Urothelium cell line (cell line): ENCODE results near the gene TRMT10C.
A peak's percentile ranks its signal among the peaks of the same experiment; 100 is the strongest.
"Not testable (repeated sequence)": the region's sequence is repeated elsewhere in the genome, so short reads cannot be mapped to it uniquely, and the experiment has no call there.

Experiments used
- DNase-seq: peaks from one replicate; pipeline ENCODE4 v3.0.0; 2011; ENCODE audit warnings: low spot score, mixed read lengths
- FAIRE-seq: peaks from 2 replicates; lab custom pipeline; 2011; peaks lifted over from hg19 to GRCh38; lab: Jason Lieb, UNC

Gene TRMT10C

DNA sequence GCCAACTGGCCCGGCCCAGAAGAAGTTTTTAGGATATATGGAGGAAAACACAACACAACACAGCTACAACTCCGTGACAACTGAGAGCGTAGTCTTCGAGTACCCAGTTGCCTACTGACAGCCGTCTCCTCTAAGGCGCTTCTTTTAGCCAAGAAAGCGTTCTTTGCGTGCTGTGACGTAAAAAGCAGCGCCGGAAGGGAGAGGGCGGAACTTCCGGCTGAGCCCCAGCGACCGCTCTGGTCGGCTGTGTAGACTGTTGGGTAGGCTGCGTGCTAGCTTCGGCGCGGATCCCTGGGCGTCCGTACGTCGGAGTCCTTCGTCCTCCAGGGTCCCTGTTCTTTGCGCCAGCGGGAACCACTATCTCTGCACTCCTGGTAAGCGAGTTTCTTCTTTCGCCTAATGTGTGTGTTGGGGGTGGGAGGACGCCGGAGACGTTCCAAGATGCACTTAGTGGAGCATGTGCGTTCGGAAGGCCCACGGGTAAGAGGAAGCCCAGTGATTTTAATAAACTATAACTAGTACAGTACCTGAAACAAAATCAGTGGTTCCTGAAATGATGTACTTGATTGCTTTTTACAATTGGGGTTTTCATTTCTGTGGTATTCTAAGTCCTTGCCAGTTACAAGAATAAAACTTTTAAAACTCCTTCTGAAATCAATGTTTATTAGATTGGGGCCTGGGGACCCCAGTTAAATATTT, at the start of gene TRMT10C:
Gene TRMT10C (plus strand): TSS at position 239 of the 699 bp plus-strand sequence. CDS start 2,914 bp downstream, outside the sequence.
- no peak for FAIRE-seq
- peak; percentile 96 for DNase-seq

- DNase-seq = no peak
- no peak for FAIRE-seq
Observed at GRCh38 chr3:101512396-101512645, 49.3 kb upstream of the TRMT10C start.

- FAIRE-seq = peak; percentile 79
- peak; percentile 96 for DNase-seq
Observed at GRCh38 chr3:101512646-101513418, 48.8 kb upstream of the TRMT10C start, which contains the start of gene SENP7. SENP7 (minus strand) TSS chr3:101513212; CDS start chr3:101513130, 82 bp downstream.

DNA sequence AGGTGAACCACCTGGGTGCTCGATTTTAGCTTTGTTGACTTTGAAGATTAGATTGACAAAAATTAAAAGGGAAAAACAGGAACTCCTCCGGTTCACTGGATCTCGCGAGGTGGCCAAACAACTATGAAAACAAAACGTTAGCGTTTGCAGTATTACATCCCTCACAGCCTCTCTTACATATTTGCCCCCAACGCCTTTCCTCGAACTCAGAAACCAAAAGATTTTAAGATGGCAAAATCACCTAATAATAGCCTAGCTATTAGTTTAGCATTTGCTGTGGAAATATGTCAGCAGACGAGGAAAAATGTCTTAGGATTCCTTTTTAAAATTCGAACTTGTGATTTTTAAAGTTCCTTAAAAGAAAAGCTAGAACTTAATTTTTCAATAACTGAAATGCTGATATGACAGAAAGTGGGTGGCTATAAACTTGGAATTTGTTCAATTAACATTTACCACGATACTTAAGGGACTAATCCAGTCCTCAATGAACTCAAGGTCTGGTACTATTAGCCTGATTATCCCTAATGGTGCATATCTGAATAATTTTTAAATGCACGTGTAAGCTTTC, 48.2 kb upstream of the TRMT10C start:
- FAIRE-seq (no peak), DNase-seq (no peak)

DNA sequence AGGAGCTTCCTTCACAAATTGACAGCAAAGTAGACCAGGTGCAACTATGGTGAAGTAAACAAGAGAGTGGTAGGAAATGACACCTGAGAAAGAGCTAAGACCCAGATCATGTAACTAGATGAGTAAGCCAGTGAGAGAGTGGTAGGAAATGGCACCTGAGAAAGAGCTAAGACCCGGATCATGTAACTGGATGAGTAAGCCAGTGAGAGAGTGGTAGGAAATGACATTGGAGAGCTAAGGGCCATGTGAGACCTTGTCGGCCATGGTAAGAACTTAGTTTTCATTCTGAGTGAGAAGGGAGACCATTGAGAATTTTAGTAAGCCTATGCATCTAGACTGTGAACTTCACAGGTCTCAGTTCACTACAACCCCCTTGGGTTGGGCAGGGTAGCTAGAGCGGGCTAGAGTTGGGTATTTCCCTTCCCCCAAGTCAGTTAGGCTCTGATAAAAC, 43.2 kb upstream of the TRMT10C start:
- FAIRE-seq (no peak), DNase-seq (no peak)

GRCh38 chr3:101519685-101520365, 41.8 kb upstream of the TRMT10C start:
- FAIRE-seq = no peak
- DNase-seq = no peak

DNA sequence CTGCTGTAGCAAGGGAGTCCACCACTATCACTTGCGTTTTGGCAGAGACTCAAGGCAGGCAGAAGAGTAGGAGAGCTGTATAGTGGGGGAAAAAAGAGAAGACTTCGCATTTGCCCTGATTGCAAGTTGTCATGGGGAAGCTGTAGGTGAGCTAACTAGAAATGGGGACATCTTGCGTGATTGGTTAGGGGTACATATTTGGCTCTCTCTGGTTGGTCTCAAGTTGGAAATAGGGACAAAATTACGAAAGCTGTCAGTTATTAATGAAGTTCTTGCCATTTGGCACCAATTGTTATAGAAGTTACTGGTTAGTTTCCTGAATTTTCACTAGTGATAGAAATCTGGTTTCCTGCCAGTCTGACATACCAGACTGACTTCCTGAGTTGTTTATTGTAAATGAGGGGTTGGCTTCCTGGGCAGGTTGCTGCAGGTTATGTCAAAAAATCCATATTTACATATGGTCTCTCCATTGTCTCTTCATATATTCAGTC, 40.4 kb upstream of the TRMT10C start:
- FAIRE-seq = no peak

GRCh38 chr3:101527441-101527840, 34.2 kb upstream of the TRMT10C start:
- DNase-seq = no peak
- FAIRE-seq = no peak

More for the DNA sequence above, 40.4 kb upstream of the TRMT10C start:
- no peak for DNase-seq

DNA sequence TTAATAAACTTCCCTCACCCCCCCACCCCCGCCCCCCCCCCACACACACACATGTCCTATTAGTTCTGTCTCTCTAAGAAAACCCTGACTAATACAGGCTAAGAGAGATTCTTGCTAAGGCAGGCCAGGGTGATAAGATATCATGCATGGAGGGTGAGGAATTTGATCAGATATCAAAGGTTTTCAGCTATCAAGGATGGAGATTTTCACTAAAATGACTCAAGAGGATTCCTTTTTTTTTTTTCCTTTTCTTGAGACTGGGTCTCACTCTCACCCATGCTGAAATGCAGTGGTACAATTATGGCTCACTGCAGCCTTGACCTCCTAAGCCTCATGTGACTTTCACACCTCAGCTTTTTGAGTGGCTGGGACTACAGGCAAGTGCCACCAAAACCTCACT, 33.8 kb upstream of the TRMT10C start:
- no peak for FAIRE-seq

GRCh38 chr3:101529816-101530685, 31.6 kb upstream of the TRMT10C start:
- DNase-seq (no peak), FAIRE-seq (no peak)

More for the DNA sequence above, 33.8 kb upstream of the TRMT10C start:
- DNase-seq = no peak

DNA sequence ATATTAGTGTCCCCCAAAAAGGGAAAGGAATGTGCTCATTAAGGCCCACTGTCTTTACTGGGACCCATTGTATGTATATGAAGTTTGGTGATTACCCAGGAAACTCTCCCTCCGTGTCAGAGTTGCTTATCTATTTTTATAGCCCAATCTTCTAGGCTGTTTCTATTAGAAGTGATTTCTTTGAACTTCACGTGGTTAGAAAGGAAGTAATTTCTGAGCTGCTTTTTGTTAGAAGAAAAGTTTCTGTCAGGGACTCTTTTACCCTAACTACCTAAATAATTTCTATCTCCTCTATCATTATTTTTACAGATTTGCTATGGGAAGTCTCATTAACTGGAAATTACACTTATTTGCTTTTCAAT, 31.0 kb upstream of the TRMT10C start:
- DNase-seq = no peak
- no peak for FAIRE-seq

- no peak for DNase-seq
- no peak for FAIRE-seq
Observed at GRCh38 chr3:101531473-101532086, 30.1 kb upstream of the TRMT10C start.

GRCh38 chr3:101532783-101533602, 28.7 kb upstream of the TRMT10C start:
- no peak for DNase-seq
- FAIRE-seq = peak; percentile 13

DNA sequence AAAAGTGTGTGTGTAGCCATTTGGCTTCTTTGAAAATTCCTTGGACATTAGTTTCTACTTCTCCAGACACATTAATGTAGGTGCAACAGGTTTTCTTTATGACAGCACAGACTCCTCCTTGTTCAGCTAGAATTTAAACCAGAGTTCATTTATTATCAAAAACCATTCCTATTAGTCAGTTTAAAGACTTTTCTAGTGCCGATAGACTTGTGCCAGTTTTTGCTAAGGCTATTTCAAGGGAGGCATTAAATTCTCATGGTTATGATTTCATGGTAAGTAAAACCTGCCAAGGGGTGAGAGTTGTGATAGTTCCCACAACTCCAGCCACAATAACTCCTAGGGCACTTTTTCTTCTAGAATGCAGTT, 28.1 kb upstream of the TRMT10C start:
- no peak for DNase-seq
- FAIRE-seq = no peak

DNA sequence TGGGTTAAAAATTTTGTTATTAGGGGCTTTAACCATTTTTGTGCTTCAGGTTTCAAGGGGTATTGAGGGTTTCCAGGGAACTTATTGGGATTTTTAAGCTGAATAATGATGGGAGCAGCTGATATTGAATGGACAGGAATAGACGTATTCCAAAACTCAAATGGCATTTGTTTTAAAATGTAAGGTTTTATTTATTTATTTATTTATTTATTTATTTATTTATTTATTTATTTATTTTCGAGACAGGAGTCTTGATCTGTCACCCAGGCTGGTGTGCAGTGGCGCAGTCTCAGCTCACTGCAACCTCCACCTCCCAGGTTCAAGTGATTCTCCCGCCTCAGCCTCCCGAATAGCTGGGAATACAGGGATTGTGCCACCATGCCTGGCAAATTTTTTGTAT, 26.4 kb upstream of the TRMT10C start:
- DNase-seq = no peak
- no peak for FAIRE-seq

DNA sequence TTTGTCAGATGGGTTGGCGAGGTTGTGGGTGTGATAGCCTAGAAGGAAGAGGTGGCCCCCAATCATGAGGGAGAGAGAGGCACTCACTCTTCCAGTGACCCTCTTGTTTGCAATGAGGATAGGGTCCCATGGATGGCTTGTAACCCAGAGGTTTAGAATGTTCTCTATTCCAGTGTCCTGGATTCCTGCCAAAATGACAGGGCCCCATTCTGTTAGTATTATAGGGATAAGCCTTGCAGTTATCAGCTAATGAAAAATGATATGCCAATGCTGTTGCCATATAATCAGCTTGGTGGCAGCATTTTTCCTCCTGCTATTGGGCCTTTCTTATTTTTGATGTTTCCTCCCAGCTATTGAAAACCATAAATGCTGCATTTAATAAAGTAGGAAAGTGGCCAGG, 25.4 kb upstream of the TRMT10C start:
- FAIRE-seq = no peak
- DNase-seq = no peak

DNA sequence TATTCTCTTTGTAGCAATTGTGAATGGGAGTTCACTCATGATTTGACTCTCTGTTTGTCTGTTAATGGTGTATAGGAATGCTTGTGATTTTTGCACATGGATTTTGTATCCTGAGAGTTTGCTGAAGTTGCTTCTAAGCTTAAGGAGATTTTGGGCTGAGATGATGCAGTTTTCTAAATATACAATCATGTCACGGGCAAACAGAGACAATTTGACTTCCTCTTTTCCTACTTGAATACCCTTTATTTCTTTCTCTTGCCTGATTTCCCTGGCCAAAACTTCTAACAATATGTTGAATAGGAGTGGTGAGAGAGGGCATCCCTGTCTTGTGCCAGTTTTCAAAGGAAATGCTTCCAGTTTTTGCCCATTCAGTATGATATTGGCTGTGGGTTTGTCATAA, 24.7 kb upstream of the TRMT10C start:
- DNase-seq, FAIRE-seq: not testable (repeated sequence)

GRCh38 chr3:101542957-101543356, 18.7 kb upstream of the TRMT10C start:
- FAIRE-seq (no peak), DNase-seq (no peak)
